Ovary (tissue), 9 donors: ENCODE data around the gene ANGPTL4. TPM values are rescaled to one million over a fixed set of nuclear protein-coding genes. Genes with fewer than 3 reads are reported as not detected.

Experiments used
- DNase-seq, 5 donors: peaks; one replicate each; pipeline ENCODE4 v3.0.0-alpha.2; 2019 to 2020
- H3K27ac ChIP-seq, 2 donors: fragments of 200-600 bp; one replicate each; pipeline versions ENCODE4 v1.5.1 to v1.8.0; 2019 to 2022
- H3K27me3 ChIP-seq: fragments of 200-600 bp; one replicate; pipeline ENCODE4 v1.8.0; 2022
- H3K36me3 ChIP-seq: fragments of 200-600 bp; sonication (generic); one replicate; pipeline ENCODE4 v1.5.1; 2019
- H3K4me1 ChIP-seq: one replicate; pipeline ENCODE4 v1.8.1; 2013; ENCODE audit warnings: mild to moderate bottlenecking, moderate library complexity; ENCODE audit not compliant: insufficient read depth
- H3K4me3 ChIP-seq: fragments of 200-600 bp; sonication (generic); one replicate; pipeline ENCODE4 v1.5.1; 2017
- H3K9me3 ChIP-seq, 2 donors: fragments of 200-600 bp in 1 of 2; sonication (generic) in 1 of 2; one replicate each; pipeline versions ENCODE4 v1.5.1 to v1.8.1; 2013 to 2019; ENCODE audit warnings: mild to moderate bottlenecking in 1 of 2, moderate library complexity in 1 of 2
- EP300 ChIP-seq: sonication (generic); formaldehyde crosslinking; IDR thresholded peaks from one replicate; pipeline ENCODE4 v1.6.1; 2017; ENCODE audit warnings: antibody characterized with exemption
- POLR2A ChIP-seq: fragments of 450-650 bp; IDR thresholded peaks from one replicate; pipeline ENCODE4 v1.6.1; 2017; ENCODE audit warnings: antibody characterized with exemption, mild to moderate bottlenecking, moderate library complexity
- WGBS, 3 donors: extraction: QIAGEN DNeasy Blood & Tissue Kit in 1 of 3; methylation state at CpG; one replicate each; pipeline versions ENCODE4 v1.1.5 to v1.1.7; 2013 to 2017; 5-methylcytosine and 5-hydroxymethylcytosine counted together
- intact Hi-C, 4 donors: fragments of 100-400 bp; cut with DNase I; formaldehyde crosslinking; loops; one replicate each; pipeline versions ENCODE4 v1.11.0 to v1.15.1; 2022 to 2023
- polyA plus RNA-seq, 2 donors: library from polyadenylated mRNA; stranded (reverse); fragments of 200-250 nt in 1 of 2; fragments of 350-450 nt in 1 of 2; fragmentation: Illumina TruSeq in 1 of 2; extraction: RNeasy Lipid Tissue Mini Kit (QIAGEN cat#74804) in 1 of 2; gene quantifications; one replicate each; pipeline ENCODE4 v1.2.3, GENCODE V29; 2013 to 2014
- total RNA-seq, 7 donors: library from RNA; depleted of rRNA in 2 of 7; stranded (reverse); fragments of >200 nt in 2 of 7; fragmentation: NEBNext Ultra II Directional in 3 of 7; extraction: Animal tissue kit (Norgen Biotek cat#: 25700) in 3 of 7; gene quantifications; one replicate each; pipeline versions ENCODE4 v1.1.0 to v1.2.4, GENCODE V29; 2016 to 2023
- TF ChIP-seq, protein P1 (sequence below), 3 donors: fragments of 450-650 bp in 2 of 3; fragments of 200-600 bp in 1 of 3; IDR thresholded peaks; one replicate each; pipeline versions ENCODE4 v1.5.1 to v1.8.0; 2016 to 2022; ENCODE audit warnings: antibody characterized with exemption in 3 of 3, mild to moderate bottlenecking in 1 of 3
- donor health status: DM: no; HTN: no; CAD: no; lungs with moderate emphysema.
- donor health status: DM: no; HTN: no; CAD: no.
- donor health status: Bipolar disorder and iron deficiency.
- donor health status: DM: yes; HTN: yes; CAD: no.
- donor health status: DM: no; HTN: no; CAD: no.
- donor health status: DM: yes; HTN: yes; CAD: no.

Gene ANGPTL4
- total and polyA plus RNA-seq, 9 donors, result 0.71 to 35.0 (median 3.0) TPM

DNA sequence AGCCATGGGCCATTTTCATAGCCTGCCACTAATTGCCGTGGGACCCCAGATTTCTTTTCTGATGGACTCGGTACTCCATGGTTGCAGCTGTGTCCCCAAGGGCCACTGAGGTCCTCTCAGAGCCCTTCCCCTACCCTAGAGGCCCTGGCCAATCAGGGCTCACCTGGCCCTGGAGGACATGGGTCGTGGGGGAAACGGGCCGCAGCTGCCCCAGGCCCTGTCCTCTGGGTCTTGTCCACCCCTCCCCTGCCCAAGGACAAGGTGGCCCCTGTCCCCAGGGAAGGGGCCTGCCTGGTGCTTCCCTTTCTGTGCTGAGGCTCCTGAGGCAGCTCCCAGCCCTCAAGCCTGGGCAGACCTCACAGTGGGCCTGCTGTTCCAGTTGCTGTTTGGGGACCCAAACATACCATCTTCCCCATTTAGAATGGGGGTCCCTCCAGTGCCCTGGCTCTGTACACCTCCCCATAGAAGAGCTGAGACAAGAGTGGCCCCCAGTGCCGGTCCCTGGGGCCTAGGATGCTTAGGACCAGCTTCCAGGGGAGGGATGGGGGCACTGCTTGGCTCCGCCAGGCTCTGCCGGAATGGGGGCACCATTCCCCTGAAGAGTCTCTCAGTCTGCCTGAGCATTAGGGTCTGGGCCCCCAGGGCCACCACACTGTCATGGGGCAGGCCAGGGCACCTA is 29.4 kb downstream of the ANGPTL4 start:
- Histone ChIP-seq H3K27ac (peak overlapping the region in 1 of 2 donors; percentile 100), H3K36me3 (no peaks in the 10 kb centered on the region), H3K4me3 (no peak overlapping the region), H3K9me3 (no peaks in the 10 kb centered on the region), H3K27me3 (no peaks in the 10 kb centered on the region), H3K4me1 (peaks cover 28% of the 10 kb centered on the region)
- no peak for DNase-seq
- intact Hi-C loops, result no loop called here
- TF ChIP-seq, protein P1, sequence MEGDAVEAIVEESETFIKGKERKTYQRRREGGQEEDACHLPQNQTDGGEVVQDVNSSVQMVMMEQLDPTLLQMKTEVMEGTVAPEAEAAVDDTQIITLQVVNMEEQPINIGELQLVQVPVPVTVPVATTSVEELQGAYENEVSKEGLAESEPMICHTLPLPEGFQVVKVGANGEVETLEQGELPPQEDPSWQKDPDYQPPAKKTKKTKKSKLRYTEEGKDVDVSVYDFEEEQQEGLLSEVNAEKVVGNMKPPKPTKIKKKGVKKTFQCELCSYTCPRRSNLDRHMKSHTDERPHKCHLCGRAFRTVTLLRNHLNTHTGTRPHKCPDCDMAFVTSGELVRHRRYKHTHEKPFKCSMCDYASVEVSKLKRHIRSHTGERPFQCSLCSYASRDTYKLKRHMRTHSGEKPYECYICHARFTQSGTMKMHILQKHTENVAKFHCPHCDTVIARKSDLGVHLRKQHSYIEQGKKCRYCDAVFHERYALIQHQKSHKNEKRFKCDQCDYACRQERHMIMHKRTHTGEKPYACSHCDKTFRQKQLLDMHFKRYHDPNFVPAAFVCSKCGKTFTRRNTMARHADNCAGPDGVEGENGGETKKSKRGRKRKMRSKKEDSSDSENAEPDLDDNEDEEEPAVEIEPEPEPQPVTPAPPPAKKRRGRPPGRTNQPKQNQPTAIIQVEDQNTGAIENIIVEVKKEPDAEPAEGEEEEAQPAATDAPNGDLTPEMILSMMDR (IDR thresholded peaks at IDR 0.05), result no peak
- no peak for TF ChIP-seq POLR2A
- no peak for TF ChIP-seq EP300
- WGBS, 3 donors, result 71 to 84% (median 75%) methylated on average over 8 of the region's 8 CpGs

GRCh38 chr19:8393871-8394250 is 29.9 kb downstream of the ANGPTL4 start:
- Histone ChIP-seq H3K27ac (no peak overlapping the region), H3K27me3 (no peaks in the 10 kb centered on the region), H3K36me3 (no peaks in the 10 kb centered on the region), H3K9me3 (no peaks in the 10 kb centered on the region), H3K4me3 (no peak overlapping the region), H3K4me1 (peaks cover 28% of the 10 kb centered on the region)
- 92 to 94% (median 93%) methylated on average over 8 of the region's 8 CpGs for WGBS, 3 donors
- TF ChIP-seq, protein P1 (IDR thresholded peaks at IDR 0.05), result no peak
- intact Hi-C loops, result no loop called here
- no peak for DNase-seq

- peaks cover 28% of the 10 kb centered on the region for H3K4me1 ChIP-seq
- TF ChIP-seq, protein P1 (IDR thresholded peaks at IDR 0.05), result no peak
- TF ChIP-seq EP300, result no peak
- TF ChIP-seq POLR2A, result no peak
- no peak for DNase-seq
- intact Hi-C loops, result loop anchor here in 3 of 4 donors (2.0 to 5.0 kb wide), 3 partner anchors 41 to 907 kb away; no protein-coding TSS in a partner anchor
- H3K27ac ChIP-seq, result no peak overlapping the region
- no peak overlapping the region for H3K4me3 ChIP-seq
- no peaks in the 10 kb centered on the region for H3K9me3 ChIP-seq
- no peaks in the 10 kb centered on the region for H3K36me3 ChIP-seq
- H3K27me3 ChIP-seq, result no peaks in the 10 kb centered on the region
- WGBS, 3 donors, result 84 to 95% (median 93%) methylated on average over 12 to 14 of the region's 14 CpGs
Measured at GRCh38 chr19:8395621-8396082, 31.7 kb downstream of the ANGPTL4 start.

- TF ChIP-seq POLR2A (no peak), EP300 (no peak)
- H3K27ac ChIP-seq, result no peak overlapping the region
- no peak overlapping the region for H3K4me3 ChIP-seq
- intact Hi-C loops, result loop anchor here in 3 of 4 donors (2.0 to 5.0 kb wide), 3 partner anchors 41 to 906 kb away; no protein-coding TSS in a partner anchor
- no peaks in the 10 kb centered on the region for H3K9me3 ChIP-seq
- DNase-seq, result no peak
- H3K36me3 ChIP-seq, result no peaks in the 10 kb centered on the region
- WGBS, 3 donors, result 86 to 95% (median 87%) methylated on average over 7 of the region's 7 CpGs
- no peaks in the 10 kb centered on the region for H3K27me3 ChIP-seq
- peaks cover 27% of the 10 kb centered on the region for H3K4me1 ChIP-seq
Measured at GRCh38 chr19:8396185-8396562, 32.2 kb downstream of the ANGPTL4 start.

DNA sequence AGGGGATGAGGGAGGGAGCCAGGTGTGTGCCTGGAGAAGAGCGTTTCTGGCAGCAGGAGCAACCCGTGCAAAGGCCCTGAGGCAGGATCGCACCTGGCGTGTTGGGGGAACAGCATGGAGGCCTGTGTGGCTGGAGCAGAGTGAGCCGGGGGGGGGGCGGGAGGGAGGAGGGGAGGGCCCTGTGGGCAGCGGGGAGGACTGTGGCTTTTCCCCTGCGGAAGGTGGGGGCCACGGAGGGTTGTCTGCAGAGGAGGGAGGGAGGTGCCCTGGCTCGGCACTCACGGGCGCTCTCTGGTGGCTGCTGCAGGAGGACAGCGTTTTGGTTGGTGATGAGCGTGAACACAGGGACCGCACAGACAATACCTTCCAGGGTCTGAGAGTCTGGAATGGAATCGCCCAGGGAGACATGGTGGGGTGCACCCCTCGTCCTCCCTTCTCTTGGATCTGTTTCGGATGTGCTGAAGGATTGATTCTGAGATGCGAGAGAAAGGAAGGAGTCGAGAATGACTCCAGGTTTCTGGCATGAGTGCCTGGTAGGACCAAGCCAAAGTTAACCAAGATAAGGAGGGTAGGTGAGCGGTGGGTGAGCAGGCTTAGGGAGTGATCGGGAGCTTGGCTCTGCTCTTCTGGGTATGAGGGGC is 32.7 kb downstream of the ANGPTL4 start:
- Histone ChIP-seq H3K4me3 (no peak overlapping the region), H3K36me3 (no peaks in the 10 kb centered on the region), H3K9me3 (no peaks in the 10 kb centered on the region), H3K27ac (peak overlapping the region in 1 of 2 donors; percentile 31), H3K27me3 (no peaks in the 10 kb centered on the region), H3K4me1 (peaks cover 22% of the 10 kb centered on the region)
- no peak for TF ChIP-seq POLR2A
- TF ChIP-seq, protein P1 (IDR thresholded peaks at IDR 0.05), result peak; percentile 10 to 43 (median 18)
- intact Hi-C loops, result loop anchor here in 3 of 4 donors (2.0 to 5.0 kb wide), 3 partner anchors 42 to 906 kb away; no protein-coding TSS in a partner anchor
- WGBS, 3 donors, result 33 to 47% (median 36%) methylated on average over 21 to 22 of the region's 22 CpGs
- DNase-seq, result peak; percentile 54 to 75 (median 67)
